WTC11 (cell line): ENCODE measurements around the gene MPP2. TPM values are rescaled to one million over a fixed set of nuclear protein-coding genes. Genes with fewer than 3 reads are reported as not detected.

Source experiments
- ATAC-seq: fragments of 200-7000 bp; cut with Tn5 transposase; 2 replicates; pipeline ENCODE4 v1.10.0; 2021; ENCODE audit warnings: mild to moderate bottlenecking, moderate library complexity
- CTCF ChIA-PET: fragments of 300-600 bp; sonication (Branson Sonifier 250); formaldehyde crosslinking; loops from one replicate; lab custom pipeline; 2021; ENCODE audit warnings: antibody characterized with exemption; lab: Charles Lee
- POLR2A ChIA-PET: fragments of 350-600 bp; sonication (Branson Sonifier 250); formaldehyde crosslinking; loops from one replicate; lab custom pipeline; 2021; ENCODE audit warnings: antibody characterized with exemption; lab: Charles Lee
- DNase-seq: peaks from one replicate; pipeline ENCODE4 v3.0.0; 2021; ENCODE audit warnings: low spot score
- H3K27ac Mint-ChIP-seq: 2 replicates; pipeline ENCODE4 v1.8.0; 2021; ENCODE audit warnings: mixed read lengths
- H3K27me3 Mint-ChIP-seq: 2 replicates; pipeline ENCODE4 v1.8.0; 2021; ENCODE audit warnings: low read depth, mild to moderate bottlenecking, moderate library complexity, mixed read lengths
- H3K36me3 Mint-ChIP-seq: 2 replicates; pipeline ENCODE4 v1.8.0; 2021; ENCODE audit warnings: mixed read lengths
- H3K4me1 Mint-ChIP-seq: 2 replicates; pipeline ENCODE4 v1.8.0; 2022; ENCODE audit warnings: mixed read lengths
- H3K4me3 Mint-ChIP-seq: 2 replicates; pipeline ENCODE4 v1.8.0; 2021; ENCODE audit warnings: mild to moderate bottlenecking, moderate library complexity, mixed read lengths
- H3K9me3 Mint-ChIP-seq: 2 replicates; pipeline ENCODE4 v1.8.0; 2021; ENCODE audit warnings: mixed read lengths
- ARID4B ChIP-seq: sonication (generic); formaldehyde crosslinking; IDR thresholded peaks from 2 replicates; pipeline ENCODE4 v1.8.0; 2023; ENCODE audit warnings: missing genetic modification reagents, mild to moderate bottlenecking, borderline replicate concordance
- ATF1 ChIP-seq: sonication (generic); formaldehyde crosslinking; IDR thresholded peaks from 2 replicates; pipeline ENCODE4 v1.8.1; 2023; ENCODE audit warnings: mild to moderate bottlenecking, moderate library complexity, missing genetic modification reagents
- ATF3 ChIP-seq: sonication (generic); formaldehyde crosslinking; conservative IDR thresholded peaks from 2 replicates; pipeline ENCODE4 v1.8.1; 2022; ENCODE audit warnings: mild to moderate bottlenecking, missing genetic modification reagents
- CREM ChIP-seq: sonication (generic); formaldehyde crosslinking; IDR thresholded peaks from 2 replicates; pipeline ENCODE4 v1.8.1; 2022; ENCODE audit warnings: mild to moderate bottlenecking, missing genetic modification reagents, moderate library complexity
- ERG ChIP-seq: fragments of 250-450 bp; sonication (Bioruptor Pico); IDR thresholded peaks from 2 replicates; pipeline ENCODE4 v1.8.0; 2021; ENCODE audit warnings: mild to moderate bottlenecking
- MXD4 ChIP-seq: fragments of 250-450 bp; sonication (Bioruptor Pico); IDR thresholded peaks from 2 replicates; pipeline ENCODE4 v1.8.0; 2021; ENCODE audit warnings: mild to moderate bottlenecking, moderate library complexity, borderline replicate concordance
- MYBL2 ChIP-seq: sonication (generic); formaldehyde crosslinking; IDR thresholded peaks from 2 replicates; pipeline ENCODE4 v1.8.1; 2023; ENCODE audit warnings: mild to moderate bottlenecking, moderate library complexity, missing genetic modification reagents
- SOX15 ChIP-seq: fragments of 250-450 bp; sonication (Bioruptor Pico); IDR thresholded peaks from 2 replicates; pipeline ENCODE4 v1.9.0; 2021; ENCODE audit warnings: mild to moderate bottlenecking
- SP1 ChIP-seq: sonication (generic); formaldehyde crosslinking; conservative IDR thresholded peaks from 2 replicates; pipeline ENCODE4 v1.8.1; 2022; ENCODE audit warnings: missing genetic modification reagents
- ZNF263 ChIP-seq: sonication (generic); formaldehyde crosslinking; IDR thresholded peaks from 2 replicates; pipeline ENCODE4 v1.8.1; 2022; ENCODE audit warnings: low read depth, mild to moderate bottlenecking, moderate library complexity, missing genetic modification reagents
- ZNF532 ChIP-seq: fragments of 250-450 bp; sonication (Bioruptor Pico); IDR thresholded peaks from 2 replicates; pipeline ENCODE4 v1.9.0; 2021; ENCODE audit warnings: mild to moderate bottlenecking, borderline replicate concordance
- total RNA-seq: library from RNA; stranded (reverse); gene quantifications from 3 replicates; pipeline ENCODE4 v1.2.3, GENCODE V29; 2021

The MPP2 gene
- total RNA-seq, 1 experiment from 2014 or later = 29.3 TPM

GRCh38 chr17:43825567-43825966 is 81.8 kb downstream of the MPP2 start:
- TF ChIP-seq MXD4 (CRISPR knock-in tag) (no peak), SOX15 (no peak), MYBL2 (CRISPR knock-in tag) (no peak), CREM (no peak), ARID4B (CRISPR knock-in tag) (no peak), ERG (CRISPR knock-in tag) (no peak), ZNF263 (CRISPR knock-in tag) (no peak), ATF1 (CRISPR knock-in tag) (no peak), ATF3 (CRISPR knock-in tag) (no peak), SP1 (CRISPR knock-in tag) (no peak), ZNF532 (no peak)
- DNase-seq (no peak), ATAC-seq (no peak)
- ChIA-PET CTCF (interaction anchor here (1.5 to 1.8 kb wide), 2 partner anchors 9 to 21 kb away, joined by 4 to 12 read pairs; partner anchors contain the start of gene CD300LG), POLR2A (no interaction called here)
- no peak overlapping the region for H3K4me3 Mint-ChIP-seq
- H3K27me3 Mint-ChIP-seq = no peaks in the 10 kb centered on the region
- H3K4me1 Mint-ChIP-seq = peaks cover 3% of the 10 kb centered on the region
- H3K9me3 Mint-ChIP-seq = no peaks in the 10 kb centered on the region
- H3K27ac Mint-ChIP-seq = no peak overlapping the region
- peaks cover 13% of the 10 kb centered on the region; the same call in 1 of the 2 replicates for H3K36me3 Mint-ChIP-seq

Other genes with a start within 250 kb of the MPP2 start
- gene MEOX1, start 245.6 kb downstream of the MPP2 start, total RNA-seq = 0.16 TPM in 1 of 3 replicates, not detected in the others
- 0.07 to 0.25 TPM in 2 of 3 replicates, not detected in the other for gene SOST, start 148.7 kb downstream of the MPP2 start, total RNA-seq
- 28.4 to 31.5 TPM (median 30.0 TPM) in 3 replicates for gene DUSP3, start 128.6 kb downstream of the MPP2 start, total RNA-seq
- 0.09 to 0.14 TPM (median 0.13 TPM) in 3 replicates for gene CFAP97D1, start 127.1 kb downstream of the MPP2 start, total RNA-seq
- gene MPP3, start 74.4 kb downstream of the MPP2 start, total RNA-seq = 9.2 to 11.3 TPM (median 10.3 TPM) in 3 replicates
- not detected in 3 replicates for gene CD300LG, start 60.4 kb downstream of the MPP2 start, total RNA-seq
- not detected in 3 replicates for gene PPY, start 34.9 kb upstream of the MPP2 start, total RNA-seq
- gene PYY, start 46.4 kb upstream of the MPP2 start, total RNA-seq = 0.72 to 1.1 TPM (median 0.94 TPM) in 3 replicates
- gene NAGS, start 97.1 kb upstream of the MPP2 start, total RNA-seq = 6.1 to 8.6 TPM (median 7.6 TPM) in 3 replicates
- gene TMEM101, start 107.4 kb upstream of the MPP2 start, total RNA-seq = 32.1 to 36.3 TPM (median 32.7 TPM) in 3 replicates
- gene LSM12, start 159.1 kb upstream of the MPP2 start, total RNA-seq = 96.8 to 102 TPM (median 98.0 TPM) in 3 replicates
- gene G6PC3, start 163.2 kb upstream of the MPP2 start, total RNA-seq = 121 to 122 TPM (median 121 TPM) in 3 replicates
- 54.0 to 61.6 TPM (median 59.0 TPM) in 3 replicates for gene HDAC5, start 216.1 kb upstream of the MPP2 start, total RNA-seq
- 22.4 to 23.9 TPM (median 23.7 TPM) in 3 replicates for gene HROB, start 234.4 kb upstream of the MPP2 start, total RNA-seq